NOMO-1 (cell line): ENCODE results near the gene ACBD6.
"Not testable (repeated sequence)": the region's sequence is repeated elsewhere in the genome, so short reads cannot be mapped to it uniquely, and the experiment has no call there.

Experiments used
- DNase-seq, 2 experiments: peaks; one replicate each; lab custom pipeline; 2025; ENCODE audit not compliant: unreplicated experiment in 2 of 2; lab: John Stamatoyannopoulos, UW

ACBD6 gene, protein sequence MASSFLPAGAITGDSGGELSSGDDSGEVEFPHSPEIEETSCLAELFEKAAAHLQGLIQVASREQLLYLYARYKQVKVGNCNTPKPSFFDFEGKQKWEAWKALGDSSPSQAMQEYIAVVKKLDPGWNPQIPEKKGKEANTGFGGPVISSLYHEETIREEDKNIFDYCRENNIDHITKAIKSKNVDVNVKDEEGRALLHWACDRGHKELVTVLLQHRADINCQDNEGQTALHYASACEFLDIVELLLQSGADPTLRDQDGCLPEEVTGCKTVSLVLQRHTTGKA

DNA sequence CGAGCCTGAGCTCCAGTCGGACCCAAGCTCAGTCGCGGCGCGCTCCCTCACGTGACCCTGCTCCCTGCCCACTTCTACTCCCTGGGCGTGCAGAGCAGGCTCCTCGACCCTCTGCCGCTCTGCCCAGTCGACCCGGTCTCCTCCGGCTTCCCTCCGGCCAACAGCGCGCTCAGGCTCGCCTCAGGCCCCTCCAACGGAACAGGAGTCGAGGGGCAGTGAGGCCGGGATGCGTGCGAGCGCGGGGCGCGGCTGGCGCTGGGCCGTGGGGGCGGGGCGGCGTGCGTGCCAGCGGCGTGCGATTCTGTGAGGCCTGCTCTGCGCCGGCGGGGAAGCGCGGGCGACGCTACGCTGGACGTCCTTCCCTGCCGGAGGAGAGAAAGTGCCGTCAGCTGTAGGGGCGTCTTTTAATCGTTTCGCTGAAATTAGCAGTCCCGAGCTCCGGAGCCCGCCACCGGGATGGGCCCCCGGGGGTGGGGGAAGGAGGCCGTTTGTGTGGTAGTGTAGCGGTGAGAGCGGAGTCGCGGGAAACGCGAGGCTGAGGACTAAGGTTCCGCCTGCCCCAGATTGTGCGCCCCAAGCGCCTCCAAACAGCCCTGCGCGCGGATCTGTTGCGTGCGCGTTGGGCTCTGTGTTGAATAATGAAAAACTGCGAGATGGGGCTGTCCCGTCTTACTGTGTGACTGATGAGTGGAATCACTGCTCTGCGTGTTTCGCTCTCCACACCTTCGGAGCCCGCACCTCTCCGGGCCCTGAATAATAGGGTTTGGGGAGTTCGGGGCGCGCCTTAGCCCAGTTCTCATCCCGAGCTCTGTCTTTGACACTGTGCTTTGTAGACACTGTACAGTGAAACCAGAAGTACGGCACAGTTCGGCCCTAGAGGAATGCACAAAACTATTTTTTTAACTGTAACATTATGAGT lies at the start of gene ACBD6:
Gene ACBD6, minus strand, starts transcription at position 217 of the 919 bp plus-strand sequence. CDS start 311 bp downstream, outside the sequence.
- DNase-seq, result peak; percentile 76 to 87

DNA sequence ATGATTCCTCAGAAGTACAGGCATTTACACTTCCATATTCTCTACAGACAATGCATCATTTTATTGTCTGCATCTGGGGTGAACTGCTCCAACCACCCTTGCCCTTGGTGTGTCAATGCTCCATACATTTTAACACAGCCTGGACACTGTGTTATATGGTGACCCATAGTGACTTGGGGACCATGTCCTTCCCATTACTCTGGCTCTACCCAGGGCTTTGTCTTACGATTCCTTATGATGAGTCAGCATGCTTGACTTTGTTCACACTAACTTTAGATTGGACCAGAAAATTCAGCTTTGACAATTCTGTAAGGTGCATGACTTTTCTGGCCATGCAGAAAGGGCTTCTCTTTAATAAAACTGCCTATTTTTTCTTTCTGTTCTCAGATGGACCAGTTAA lies 49.6 kb upstream of the ACBD6 start:
- DNase-seq, result no peak

DNA sequence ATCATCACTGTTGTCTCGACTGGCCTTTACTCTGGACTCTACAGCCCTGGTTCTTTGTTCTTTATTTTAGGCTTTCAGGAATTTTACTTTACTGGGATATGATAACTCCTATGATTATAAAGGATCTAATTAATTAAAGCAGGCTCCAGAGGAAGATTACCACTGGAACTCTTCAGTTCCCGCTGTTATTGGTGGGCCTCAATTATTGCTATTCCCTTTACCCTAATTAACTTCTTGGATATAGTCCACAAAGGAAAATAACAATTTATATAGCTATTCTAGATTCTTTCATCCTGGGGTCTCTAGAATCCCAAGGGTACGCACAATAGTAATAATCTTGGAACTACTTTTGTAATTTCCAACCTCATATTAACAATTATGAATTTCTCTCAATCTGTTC lies 47.9 kb upstream of the ACBD6 start:
- no peak for DNase-seq

DNA sequence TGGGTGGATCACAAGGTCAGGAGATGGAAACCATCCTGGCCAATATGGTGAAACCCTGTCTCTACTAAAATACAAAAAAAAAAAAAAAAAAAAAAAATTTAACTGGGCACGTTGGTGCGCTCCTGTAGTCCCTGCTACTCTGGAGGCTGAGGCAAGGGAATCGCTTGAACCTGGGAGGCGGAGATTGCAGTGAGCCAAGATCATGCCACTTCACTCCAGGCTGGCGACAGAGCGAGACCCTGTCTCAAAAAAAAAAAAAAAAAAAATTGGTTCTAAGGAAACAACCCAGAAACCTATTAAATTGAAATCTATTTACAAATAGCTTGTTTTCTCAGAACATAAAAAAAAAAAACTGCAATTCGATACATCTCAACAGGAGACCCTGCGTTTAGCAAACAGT lies 47.4 kb upstream of the ACBD6 start:
- DNase-seq, result not testable (repeated sequence)

DNA sequence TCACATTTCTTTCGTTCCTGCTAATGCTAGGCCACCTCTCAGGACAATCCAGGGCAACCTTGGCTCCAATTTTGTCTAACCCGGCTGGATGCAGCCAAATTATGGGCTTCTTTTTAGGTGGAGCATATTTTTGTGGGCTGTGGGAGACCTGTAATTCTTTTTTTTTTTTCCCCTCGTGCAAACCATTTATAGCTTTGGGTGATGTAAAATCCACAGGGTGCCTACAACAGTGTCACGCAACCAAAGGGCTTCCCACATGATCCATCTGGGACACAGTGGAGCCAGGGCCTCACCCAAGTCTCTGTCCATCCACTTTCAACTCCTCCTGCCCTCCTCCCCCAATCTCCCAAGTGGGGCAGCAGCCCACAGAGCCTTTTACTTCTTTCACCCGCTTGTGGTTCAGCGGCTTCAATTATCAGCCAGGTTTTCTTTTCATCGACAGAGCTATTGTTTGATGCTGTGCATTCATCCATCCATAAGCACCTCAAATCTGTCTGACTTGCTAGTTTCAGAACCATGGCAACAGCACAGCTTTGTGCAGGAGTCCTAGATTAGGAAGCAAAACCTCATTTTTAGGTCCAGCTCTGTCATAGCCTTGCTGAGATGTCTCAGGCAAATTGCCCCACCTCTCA lies 46.4 kb upstream of the ACBD6 start:
- no peak for DNase-seq

DNA sequence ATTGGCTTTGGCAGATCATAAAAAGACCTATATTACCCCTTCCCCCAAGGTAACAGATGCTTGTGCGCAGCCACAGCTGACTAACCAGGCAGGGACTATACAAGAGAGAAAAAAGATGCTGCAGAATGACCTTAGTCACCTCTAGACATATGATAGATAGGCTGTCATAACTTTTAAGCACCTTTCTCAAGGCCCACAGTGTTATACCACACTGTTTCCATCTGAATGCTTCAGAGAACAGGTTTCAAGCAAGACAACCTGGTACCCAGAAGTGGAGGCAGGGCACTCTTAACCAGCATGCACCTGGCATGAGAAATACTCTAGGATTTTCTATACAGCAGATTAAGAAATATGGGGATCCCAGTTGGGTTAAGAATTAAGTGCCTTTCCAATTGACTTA lies 43.6 kb upstream of the ACBD6 start:
- DNase-seq, result no peak

DNA sequence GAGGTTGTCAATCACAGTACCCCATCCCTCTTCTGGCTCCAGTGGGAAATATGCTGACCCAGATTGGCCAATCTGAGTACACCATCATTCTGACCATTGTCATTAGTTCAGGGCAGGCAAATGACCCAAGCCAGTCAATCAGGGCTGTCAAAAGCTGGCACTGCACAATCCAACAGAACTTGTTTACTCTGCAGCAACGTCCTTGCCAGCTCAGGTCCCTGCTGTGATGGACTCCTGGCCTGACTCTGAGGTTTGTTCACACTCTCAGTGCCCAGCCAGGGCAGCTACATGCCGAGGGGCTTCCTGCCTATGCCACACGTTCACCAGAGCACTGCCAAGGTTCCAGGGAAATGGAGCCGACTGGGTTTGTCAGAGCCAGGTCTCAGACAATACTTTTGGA lies 41.7 kb upstream of the ACBD6 start:
- no peak for DNase-seq

DNA sequence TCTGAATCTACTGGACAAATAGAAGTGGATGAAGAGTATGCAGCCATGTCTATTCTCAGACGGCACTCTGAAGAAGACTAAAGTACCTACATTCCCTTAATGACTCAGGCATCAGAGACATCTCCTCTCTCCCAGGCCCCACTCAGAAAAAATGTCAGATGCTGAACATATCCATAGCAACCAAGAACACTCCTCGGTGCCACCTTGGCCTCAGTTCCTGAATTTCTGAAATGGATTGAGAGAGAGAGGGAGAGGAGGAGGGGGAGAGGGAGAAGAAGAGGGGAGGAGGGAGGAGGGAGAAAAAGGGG lies 40.4 kb upstream of the ACBD6 start:
- DNase-seq, result no peak

DNA sequence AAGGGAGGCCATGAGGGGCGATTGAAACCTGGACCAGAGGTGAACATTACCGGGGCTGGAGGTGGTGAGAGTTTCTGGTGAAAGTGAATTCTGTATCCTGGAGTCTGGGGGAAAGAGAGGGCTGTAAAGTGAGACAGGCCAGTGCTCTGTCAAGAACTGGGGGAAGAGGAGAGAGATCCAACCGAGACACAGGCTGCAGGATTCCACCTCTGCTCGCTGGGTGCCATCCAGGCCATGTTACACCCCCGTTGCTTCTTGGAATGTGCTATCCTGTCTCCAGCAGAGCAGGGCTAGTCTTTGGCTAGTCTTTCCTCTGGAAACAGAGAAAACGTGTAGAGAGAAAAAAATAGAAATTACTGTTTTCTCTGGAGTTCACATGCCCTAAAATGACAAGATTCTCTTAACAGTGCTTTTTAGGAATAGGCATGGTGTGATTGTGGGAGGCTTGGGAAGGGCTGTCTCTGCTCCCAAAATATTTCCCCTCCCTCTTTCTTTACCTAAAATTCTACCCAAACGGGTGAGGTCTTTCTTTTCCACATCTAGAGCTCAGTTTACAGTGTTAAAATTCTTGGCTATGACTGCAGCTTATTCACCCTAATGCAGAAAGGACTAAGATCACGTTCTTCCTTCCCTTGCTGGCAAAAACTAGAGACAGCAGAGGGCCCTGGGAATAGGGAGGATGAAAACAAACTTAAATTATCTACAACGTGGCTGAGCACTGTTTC lies 39.9 kb upstream of the ACBD6 start:
- no peak for DNase-seq

DNA sequence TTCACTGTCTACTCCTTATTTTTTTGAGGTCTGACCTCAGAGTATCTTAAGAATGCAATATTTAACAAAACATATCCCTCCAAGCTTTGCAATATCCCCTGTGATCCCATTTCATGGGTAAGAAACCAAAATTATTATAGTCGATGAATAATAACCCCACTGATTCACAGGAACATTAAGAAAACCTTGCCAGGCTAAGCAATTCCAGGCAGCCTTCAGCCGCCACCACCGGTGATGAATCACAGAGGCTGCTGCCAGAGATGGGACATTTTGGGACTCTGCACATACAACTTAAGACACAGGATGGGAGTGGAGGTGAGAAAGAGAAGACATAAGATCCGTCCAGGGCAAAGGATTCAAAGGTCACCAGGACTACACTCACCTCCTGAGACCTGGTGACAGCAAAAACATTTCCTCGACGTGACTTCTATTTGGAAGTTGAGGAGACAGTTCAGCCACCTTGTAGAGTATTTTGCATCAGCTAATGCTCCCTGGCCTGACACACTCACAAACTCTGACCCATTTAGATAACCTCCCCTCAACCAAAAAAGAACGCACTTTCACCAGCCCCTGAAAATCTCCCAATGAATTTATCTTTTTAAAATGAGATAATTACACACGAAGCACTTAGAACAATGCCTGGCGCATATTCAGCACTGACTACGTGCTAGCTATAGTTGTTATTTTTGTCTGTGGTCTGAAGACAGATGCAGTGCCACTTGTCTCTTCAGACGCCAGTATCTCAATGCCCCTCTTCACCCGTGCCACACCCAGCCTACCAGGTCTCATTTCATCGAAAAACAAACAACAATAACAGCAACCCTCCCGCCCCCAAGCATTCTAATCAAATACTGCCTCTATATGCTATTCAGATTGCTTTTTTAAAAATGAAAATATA lies 38.6 kb upstream of the ACBD6 start:
- DNase-seq, result no peak

DNA sequence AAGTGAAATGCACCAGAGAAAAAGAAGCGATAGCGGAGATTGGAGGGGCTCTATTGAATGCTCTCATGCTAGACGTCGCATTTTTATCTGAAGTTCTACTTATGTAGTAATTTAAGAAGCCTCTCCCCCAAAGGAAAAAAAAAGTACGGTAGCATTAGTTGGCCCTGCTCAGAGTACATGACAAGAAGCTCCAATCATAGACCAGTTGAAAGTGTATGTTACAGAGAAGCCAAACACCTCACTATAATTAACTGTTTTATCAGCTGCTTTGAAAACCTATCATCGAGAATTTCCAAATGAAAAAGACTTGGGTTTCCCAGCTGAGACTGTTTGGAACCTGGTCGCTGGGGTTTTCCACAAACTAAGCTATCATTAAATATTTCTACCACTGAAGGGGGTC lies 36.8 kb upstream of the ACBD6 start:
- DNase-seq, result no peak

DNA sequence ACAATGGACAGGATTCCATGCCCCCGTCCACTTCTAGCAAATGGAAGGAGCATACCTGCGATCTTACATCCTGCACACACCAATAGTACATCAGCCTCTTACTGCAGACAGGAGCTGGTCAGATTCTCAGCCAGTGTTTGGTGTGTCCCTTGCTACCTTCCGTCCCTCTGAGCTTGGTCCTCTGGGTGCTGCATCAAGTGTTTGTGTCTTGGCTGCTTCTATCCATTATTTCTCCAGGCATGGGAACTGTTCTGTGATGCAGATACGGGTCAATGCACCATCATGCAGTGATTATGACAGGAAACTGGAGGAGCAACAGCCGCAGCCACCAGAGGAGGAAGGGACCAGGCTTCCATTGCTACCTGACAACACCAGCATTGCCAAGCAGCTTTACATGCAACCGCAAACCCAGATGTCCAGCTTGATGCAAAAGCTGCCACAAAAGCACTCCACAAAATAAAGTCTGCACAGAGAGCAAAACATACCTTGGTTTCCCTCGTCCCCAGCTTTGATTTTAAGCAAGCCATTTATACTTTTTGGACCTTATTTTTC lies 34.5 kb upstream of the ACBD6 start:
- DNase-seq, result no peak

DNA sequence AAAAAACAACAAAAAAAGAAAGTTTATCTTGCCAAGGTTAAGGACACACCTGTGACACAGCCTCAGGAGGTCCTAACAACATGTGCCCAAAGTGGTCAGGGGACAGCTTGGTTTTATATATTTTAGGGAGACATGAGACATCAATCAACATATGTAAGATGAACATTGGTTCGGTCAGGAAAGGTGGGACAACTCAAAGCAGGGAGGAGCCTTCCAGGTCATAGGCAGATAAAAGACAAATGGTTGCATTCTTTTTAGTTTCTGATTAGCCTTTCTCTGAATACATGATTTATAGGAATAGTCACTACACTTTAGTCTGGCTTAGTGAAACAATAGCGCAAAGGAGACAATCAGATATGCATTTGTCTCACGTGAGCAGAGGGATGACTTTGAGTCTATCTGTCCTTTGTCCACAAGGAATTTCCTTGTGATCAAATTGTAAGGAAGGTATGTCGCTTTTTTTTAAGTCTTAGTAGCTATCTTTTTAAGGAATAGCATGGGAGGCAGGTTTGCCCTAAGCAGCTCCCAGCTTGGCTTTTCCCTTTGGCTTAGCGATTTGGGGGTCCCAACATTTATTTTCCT lies 33.1 kb upstream of the ACBD6 start:
- DNase-seq, result no peak

DNA sequence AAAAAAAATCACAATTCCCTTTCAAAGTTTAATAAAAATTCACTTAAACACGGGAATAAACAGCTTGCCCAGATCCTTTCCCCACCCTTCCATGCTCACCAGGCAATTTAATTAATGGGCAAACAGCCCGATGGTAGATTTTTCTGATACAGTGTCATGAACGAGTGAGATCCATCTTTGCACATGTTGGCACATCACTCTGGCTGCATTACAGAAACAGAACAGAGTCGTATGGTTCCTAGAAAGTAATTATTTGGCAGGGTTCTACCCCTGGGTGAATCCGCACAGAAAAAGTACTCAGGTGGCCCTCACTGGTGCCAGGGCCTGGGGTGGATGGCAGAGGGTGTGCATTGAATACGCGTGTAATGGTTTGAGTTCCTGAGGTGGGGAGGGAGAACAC lies 31.8 kb upstream of the ACBD6 start:
- DNase-seq, result no peak

DNA sequence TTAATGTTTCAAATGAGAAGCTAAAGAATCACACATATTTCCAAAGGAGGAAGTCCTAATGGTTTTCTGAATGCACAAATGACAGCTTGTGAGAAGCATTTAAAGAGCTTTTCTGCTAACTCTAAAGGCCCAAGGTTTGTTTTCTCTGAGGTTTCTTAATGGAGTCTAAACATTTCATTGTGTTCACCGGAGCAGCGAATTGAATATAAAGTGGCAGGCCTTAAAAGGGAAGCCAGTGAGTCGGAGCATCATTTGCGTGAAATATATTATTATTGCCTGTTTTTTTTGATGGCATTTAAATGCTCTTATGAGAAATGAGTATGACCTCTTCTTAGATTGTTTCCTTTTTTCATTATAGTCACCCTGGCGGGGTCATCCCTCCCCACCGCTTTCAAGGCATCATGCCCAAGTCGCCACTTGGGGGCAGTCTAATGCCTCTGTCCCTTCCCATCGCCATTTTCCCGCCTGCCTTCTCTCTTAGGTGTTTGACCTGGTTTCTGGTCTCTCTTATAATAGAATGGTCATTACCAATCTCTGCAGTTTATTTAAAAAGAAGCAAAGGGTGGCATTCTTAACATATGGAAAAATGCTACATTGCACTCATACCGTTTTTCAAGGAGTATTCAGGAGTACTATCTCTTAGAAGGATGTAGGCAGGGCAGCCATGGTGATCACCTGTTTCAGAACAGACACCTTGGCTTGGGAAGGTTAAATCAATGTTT lies 31.1 kb upstream of the ACBD6 start:
- peak; percentile 55 to 68 for DNase-seq

DNA sequence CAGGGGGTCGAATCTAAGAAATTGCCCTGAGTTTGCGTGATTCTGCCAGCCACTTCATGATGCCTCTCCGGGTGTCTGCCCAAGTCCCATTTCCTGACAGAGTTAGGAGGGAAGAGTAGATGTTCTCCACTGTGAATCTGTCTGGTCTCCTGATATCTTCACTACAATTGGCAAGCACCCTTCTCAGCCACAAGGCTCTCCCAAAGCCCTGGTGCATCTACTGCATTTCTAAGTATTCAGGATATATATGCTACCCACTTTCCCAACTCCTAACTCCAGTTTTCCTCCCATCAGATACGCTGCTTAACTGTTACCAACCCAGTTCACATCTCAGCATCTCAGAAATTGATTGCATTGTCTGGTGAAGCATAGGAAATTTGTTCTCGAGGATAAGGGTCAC lies 30.5 kb upstream of the ACBD6 start:
- DNase-seq, result no peak

DNA sequence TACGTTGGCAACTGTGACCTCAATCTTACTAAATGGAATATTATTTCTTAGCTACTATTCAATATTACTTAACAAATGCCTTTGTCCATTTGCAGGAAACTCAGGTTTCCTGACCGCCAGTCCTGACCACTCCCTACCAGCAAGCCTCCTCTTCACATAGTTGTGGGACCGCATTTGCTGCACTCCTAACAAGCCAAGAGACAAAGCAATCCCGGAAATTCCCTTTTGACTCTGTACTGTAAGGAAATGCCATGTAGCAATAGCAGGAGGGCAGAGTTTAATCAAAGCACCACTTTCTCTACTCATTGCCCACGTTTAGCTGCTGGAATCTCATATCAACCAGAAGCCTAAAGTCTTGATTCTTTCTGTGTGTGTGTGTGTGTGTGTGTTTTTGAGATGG lies 28.1 kb upstream of the ACBD6 start:
- no peak for DNase-seq

DNA sequence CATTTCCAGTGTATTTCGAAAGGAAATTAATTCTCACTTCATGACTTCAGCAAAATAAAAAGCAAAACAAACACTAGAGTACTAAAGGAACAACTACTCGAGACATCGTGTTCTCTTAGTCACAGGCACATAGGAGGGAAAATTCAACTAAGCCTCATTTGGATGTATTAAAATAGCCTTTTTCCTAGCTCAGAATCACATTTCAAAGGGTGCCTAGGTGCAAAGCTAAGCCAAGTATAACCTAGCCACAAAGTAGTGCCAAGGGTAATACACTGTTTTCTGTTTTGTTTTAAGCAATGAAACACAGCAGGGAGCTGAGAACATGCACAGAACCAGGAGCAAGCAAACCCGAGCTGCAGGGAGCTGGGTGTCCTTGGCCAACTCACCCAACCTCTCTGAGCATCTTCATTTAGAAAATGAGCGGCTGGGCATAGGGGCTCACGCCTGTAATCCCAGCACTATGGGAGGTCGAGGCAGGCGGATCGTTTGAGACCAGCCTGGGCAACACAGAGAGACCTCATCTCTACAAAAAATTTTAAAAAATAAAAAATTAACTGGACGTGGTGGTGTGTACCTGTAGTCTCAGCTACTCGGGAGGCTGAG lies 26.6 kb upstream of the ACBD6 start:
- no peak for DNase-seq
